22Rv1 (cell line): ENCODE data around the gene PIGQ.
"Not testable (repeated sequence)": the region's sequence is repeated elsewhere in the genome, so short reads cannot be mapped to it uniquely, and the experiment has no call there.

ENCODE experiments used
- H3K27ac ChIP-seq: fragments of 450-650 bp; 2 replicates; pipeline ENCODE4 v1.5.1; 2017
- ZFX ChIP-seq: fragments of 450-650 bp; IDR thresholded peaks from 2 replicates; pipeline ENCODE4 v1.6.1; 2017; ENCODE audit warnings: antibody characterized with exemption, borderline replicate concordance
- TF ChIP-seq, protein P1 (sequence below): fragments of 450-650 bp; IDR thresholded peaks from 2 replicates; pipeline ENCODE4 v1.5.1; 2017; ENCODE audit warnings: mild to moderate bottlenecking

The PIGQ gene

DNA sequence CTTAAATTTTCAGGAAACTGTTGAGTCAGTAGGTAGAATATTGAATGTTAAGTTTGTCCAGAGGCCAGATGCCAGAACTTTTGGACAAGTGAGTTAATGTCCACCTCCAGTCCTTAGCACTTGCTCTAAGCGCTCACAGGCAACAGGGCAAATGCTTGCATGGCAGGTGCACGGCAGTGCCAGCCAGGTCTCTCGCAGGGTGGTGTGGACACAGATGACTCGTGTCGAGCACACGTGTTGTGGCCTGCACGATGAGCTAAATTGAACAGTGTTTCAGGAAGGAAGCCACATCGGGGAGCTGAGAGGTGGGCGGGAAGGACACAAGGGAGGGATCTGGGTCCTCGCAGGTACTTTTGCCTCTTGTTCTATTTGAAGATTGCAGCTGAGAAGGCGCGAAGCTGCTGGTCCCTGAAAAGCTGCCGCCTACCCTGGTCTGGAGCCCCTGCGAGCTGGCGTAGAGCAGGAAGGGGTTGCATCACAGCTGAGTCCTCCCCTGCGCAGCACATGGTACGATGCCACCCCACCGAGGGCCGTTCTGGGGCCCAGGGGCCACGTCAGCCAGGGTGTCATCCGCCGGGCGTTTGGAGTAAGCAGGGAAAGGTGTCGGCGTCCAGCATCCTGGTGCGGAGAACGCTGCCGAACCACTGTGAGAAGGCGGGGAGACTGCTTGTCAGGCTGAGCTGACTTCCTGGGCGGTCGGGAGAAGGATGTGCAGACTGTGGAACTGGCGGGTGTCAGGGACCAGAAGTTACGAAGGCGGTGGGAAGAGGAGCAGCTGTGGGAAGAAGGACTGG lies 26.4 kb downstream of the PIGQ start:
- H3K27ac ChIP-seq: no peak overlapping the region
- TF ChIP-seq, protein P1, sequence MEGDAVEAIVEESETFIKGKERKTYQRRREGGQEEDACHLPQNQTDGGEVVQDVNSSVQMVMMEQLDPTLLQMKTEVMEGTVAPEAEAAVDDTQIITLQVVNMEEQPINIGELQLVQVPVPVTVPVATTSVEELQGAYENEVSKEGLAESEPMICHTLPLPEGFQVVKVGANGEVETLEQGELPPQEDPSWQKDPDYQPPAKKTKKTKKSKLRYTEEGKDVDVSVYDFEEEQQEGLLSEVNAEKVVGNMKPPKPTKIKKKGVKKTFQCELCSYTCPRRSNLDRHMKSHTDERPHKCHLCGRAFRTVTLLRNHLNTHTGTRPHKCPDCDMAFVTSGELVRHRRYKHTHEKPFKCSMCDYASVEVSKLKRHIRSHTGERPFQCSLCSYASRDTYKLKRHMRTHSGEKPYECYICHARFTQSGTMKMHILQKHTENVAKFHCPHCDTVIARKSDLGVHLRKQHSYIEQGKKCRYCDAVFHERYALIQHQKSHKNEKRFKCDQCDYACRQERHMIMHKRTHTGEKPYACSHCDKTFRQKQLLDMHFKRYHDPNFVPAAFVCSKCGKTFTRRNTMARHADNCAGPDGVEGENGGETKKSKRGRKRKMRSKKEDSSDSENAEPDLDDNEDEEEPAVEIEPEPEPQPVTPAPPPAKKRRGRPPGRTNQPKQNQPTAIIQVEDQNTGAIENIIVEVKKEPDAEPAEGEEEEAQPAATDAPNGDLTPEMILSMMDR: no peak
- no peak for TF ChIP-seq ZFX

DNA sequence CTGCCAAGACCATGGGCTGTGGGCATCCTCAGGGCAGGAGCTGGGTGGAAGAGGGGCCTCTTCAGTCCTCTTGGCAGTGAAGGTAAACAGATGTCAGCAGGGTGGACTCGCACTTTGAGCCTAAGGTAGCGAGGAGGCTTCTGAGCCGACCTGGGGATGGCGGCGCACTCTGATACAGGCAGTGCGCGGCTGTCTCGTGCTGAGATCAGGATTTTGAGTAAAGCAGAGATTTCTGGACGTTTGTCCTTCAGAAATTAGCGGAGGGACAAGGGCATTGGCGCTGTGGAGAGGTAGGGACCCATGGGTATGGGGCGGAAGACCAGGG lies 26.9 kb downstream of the PIGQ start:
- no peak for TF ChIP-seq ZFX
- TF ChIP-seq, protein P1: no peak

DNA sequence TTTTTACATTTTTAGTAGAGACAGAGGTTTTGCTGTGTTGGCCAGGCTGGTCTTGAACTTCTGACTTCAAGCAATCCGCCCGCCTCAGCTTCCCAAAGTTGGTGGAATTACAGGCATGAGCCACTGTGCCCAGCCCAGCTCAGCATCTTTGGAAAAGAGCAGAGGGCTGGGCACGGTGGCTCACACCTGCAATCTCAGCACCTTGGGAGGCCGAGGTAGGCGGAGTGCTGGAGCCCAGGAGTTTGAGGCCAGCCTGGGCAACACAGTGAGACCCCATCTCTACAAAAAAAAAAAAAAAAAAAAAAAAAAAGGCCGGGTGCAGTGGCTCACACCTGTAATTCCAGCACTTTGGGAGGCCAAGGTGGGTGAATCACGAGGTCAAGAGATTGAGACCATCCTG lies 27.9 kb downstream of the PIGQ start:
- H3K27ac ChIP-seq: not testable (repeated sequence)

More for the DNA sequence above, 26.9 kb downstream of the PIGQ start:
- no peak overlapping the region for H3K27ac ChIP-seq

DNA sequence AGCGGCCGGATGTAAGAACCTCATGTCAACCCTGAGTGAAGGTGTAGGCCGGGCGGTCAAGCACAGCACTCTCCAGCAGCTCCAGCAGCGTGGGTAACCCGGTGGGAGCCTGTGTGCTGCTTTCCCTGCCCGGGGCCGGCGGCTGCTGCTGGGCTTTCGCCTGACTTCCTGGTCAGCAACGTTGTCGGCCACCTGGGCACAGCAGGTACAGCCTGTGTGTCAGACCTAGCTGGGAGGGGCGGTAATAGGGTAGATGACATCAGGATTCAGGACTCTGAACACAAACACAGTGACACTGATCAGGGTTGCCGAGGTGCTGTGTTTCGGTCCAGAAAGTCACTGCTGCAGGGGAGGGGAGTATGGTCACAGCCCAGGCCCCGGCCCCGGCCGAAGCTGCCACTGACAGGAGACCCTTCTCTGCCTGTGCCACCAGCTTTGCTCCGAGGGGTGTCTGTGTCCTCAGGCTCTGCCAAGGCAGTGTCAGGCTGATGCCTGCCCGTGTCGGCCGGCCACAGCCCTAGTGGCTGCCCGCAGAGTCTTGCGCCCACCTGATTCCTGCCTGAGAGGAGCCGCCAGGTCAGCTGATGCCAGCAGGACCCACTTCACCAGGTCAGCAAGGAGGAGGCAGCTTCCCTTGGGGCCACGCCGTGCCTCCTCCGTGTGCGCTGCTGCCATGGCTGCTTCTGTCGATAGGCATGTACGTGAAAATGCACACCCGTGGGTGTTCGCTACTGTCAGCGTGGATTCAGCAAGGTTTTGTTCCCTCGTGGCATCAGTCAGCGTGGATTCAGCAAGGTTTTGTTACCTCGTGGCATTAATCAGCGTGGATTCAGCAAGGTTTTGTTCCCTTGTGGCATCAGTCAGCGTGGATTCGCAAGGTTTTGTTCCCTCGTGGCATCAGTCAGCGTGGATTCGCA lies 29.3 kb downstream of the PIGQ start:
- TF ChIP-seq ZFX: no peak
- TF ChIP-seq, protein P1: no peak
- no peak overlapping the region for H3K27ac ChIP-seq

DNA sequence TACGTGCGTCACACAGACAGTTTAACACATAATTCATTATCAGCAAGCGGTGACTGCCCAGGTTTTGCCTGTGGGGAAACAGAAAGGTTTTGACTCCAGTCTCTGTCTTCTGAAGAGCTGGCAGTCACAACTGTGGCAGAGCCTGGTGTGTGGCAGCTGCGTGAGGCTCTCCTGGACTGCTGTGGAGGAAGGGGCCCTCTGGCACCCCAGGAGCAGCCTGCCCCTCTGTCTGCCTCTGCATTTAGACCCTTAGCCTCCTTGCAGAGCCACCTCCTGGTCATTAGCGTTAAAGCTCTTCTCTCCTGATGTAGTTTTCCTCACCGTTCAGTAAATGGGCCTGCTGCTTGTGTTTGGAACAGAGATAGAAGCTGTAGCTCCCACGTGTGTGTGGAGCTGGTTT lies 31.0 kb downstream of the PIGQ start:
- H3K27ac ChIP-seq: no peak overlapping the region
- TF ChIP-seq, protein P1: no peak
- TF ChIP-seq ZFX: no peak

DNA sequence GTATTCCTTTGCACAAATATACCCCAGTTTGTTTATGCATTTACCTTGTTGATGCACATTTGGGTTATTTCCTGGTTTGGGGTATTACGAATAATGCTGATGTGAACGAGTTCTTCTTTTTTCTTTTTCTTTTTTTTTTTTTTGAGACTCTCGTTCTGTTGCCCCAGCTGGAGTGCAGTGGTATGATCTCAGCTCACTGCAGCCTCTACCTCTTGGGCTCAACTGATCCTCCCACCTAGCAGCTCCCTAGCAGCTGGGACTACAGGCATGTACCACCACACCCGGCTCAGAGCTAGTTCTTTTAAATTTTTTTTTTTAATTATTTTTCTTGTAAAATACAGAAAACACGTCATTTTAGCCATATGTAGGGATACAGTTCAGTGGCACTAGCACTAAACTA lies 34.2 kb downstream of the PIGQ start:
- TF ChIP-seq, protein P1: no peak
- no peak for TF ChIP-seq ZFX
- H3K27ac ChIP-seq: no peak overlapping the region

DNA sequence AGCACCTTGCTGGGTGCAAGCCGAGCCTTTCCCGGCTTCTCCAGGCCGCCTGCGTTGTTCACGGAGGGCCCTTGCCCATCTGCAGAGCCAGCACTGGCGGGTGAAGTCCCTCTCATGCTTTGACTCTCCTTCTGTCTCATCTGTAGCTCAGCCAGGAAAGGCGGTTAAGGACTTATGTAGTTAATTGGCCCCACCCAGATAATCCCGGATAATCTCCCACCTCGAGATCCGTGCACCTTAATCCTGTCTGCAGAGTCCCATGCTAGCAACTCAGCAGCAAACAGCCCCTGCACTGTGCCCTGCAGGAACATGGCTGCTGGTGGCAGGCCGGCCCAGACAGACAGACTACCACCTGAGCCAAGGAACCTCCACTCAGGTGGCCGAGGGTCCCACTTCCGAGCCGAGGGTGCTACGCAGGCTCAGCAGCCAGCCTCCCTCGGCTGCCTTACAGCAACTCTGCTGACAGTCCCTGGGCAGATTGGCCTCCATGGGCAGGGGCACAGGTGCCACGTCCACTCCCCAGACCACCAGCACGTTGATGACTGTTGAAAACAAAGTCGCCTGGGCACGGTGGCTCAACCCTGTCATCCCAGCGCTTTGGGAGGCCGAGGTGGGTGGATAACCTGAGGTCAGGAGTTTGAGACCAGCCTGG lies 37.0 kb downstream of the PIGQ start:
- no peak overlapping the region for H3K27ac ChIP-seq
- TF ChIP-seq ZFX: no peak
- TF ChIP-seq, protein P1: no peak
